ENCODE results near the gene KCTD10. TPM values are rescaled to one million over a fixed set of nuclear protein-coding genes. Genes with fewer than 3 reads are reported as not detected.

KCTD10 gene
- total RNA-seq, 1 experiment from 2014 or later = 44.7 TPM

GRCh38 chr12:109477963-109478315 is 839 bp upstream of the KCTD10 start:
- ChIA-PET POLR2A (no interaction called here), CTCF (interaction anchor here (3.7 to 6.7 kb wide), 2 partner anchors 20 to 44 kb away, joined by 8 to 44 read pairs; no protein-coding TSS in a partner anchor)
- Mint-ChIP-seq H3K4me1 (peaks cover 30% of the 10 kb centered on the region), H3K27me3 (ENCODE audit: low read depth) (no peaks in the 10 kb centered on the region), H3K27ac (peak overlapping the region; percentile 99), H3K9me3 (no peaks in the 10 kb centered on the region), H3K36me3 (peaks cover under 1% of the 10 kb centered on the region; the same call in 1 of the 2 replicates), H3K4me3 (peak overlapping the region; percentile 94)
- ATAC-seq (no peak), DNase-seq (ENCODE audit: low spot score) (no peak)
- TF ChIP-seq SOX15 (CRISPR knock-in tag; IDR thresholded peaks at IDR 0.05) = no peak
- TF ChIP-seq NFATC4 (CRISPR knock-in tag; IDR thresholded peaks at IDR 0.05) = no peak
- TF ChIP-seq ETV6 (CRISPR knock-in tag; IDR thresholded peaks at IDR 0.05) = no peak
- no peak for TF ChIP-seq ZNF396 (CRISPR knock-in tag; IDR thresholded peaks at IDR 0.05; ENCODE audit: borderline replicate concordance)
- TF ChIP-seq, protein P1, sequence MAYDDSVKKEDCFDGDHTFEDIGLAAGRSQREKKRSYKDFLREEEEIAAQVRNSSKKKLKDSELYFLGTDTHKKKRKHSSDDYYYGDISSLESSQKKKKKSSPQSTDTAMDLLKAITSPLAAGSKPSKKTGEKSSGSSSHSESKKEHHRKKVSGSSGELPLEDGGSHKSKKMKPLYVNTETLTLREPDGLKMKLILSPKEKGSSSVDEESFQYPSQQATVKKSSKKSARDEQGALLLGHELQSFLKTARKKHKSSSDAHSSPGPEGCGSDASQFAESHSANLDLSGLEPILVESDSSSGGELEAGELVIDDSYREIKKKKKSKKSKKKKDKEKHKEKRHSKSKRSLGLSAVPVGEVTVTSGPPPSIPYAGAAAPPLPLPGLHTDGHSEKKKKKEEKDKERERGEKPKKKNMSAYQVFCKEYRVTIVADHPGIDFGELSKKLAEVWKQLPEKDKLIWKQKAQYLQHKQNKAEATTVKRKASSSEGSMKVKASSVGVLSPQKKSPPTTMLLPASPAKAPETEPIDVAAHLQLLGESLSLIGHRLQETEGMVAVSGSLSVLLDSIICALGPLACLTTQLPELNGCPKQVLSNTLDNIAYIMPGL (CRISPR knock-in tag; IDR thresholded peaks at IDR 0.05) = no peak
- no peak for TF ChIP-seq KAT7 (CRISPR knock-in tag; IDR thresholded peaks at IDR 0.05; ENCODE audit: borderline replicate concordance)
- TF ChIP-seq FOXP1 (CRISPR knock-in tag; IDR thresholded peaks at IDR 0.05; ENCODE audit: borderline replicate concordance) = no peak
- TF ChIP-seq JAZF1 (CRISPR knock-in tag; IDR thresholded peaks at IDR 0.05) = no peak
- no peak for TF ChIP-seq IRF2 (CRISPR knock-in tag; IDR thresholded peaks at IDR 0.05; ENCODE audit: borderline replicate concordance, low read depth)
- TF ChIP-seq GRHL2 (CRISPR knock-in tag; IDR thresholded peaks at IDR 0.05; ENCODE audit: insufficient replicate concordance, severe bottlenecking) = no peak
- TF ChIP-seq ZNF532 (CRISPR knock-in tag; IDR thresholded peaks at IDR 0.05; ENCODE audit: borderline replicate concordance) = no peak
- TF ChIP-seq, protein P2, sequence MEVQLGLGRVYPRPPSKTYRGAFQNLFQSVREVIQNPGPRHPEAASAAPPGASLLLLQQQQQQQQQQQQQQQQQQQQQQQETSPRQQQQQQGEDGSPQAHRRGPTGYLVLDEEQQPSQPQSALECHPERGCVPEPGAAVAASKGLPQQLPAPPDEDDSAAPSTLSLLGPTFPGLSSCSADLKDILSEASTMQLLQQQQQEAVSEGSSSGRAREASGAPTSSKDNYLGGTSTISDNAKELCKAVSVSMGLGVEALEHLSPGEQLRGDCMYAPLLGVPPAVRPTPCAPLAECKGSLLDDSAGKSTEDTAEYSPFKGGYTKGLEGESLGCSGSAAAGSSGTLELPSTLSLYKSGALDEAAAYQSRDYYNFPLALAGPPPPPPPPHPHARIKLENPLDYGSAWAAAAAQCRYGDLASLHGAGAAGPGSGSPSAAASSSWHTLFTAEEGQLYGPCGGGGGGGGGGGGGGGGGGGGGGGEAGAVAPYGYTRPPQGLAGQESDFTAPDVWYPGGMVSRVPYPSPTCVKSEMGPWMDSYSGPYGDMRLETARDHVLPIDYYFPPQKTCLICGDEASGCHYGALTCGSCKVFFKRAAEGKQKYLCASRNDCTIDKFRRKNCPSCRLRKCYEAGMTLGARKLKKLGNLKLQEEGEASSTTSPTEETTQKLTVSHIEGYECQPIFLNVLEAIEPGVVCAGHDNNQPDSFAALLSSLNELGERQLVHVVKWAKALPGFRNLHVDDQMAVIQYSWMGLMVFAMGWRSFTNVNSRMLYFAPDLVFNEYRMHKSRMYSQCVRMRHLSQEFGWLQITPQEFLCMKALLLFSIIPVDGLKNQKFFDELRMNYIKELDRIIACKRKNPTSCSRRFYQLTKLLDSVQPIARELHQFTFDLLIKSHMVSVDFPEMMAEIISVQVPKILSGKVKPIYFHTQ (CRISPR knock-in tag; IDR thresholded peaks at IDR 0.05) = no peak
- TF ChIP-seq USF2 (CRISPR knock-in tag; IDR thresholded peaks at IDR 0.05) = no peak
- TF ChIP-seq ZBTB21 (CRISPR knock-in tag; IDR thresholded peaks at IDR 0.05; ENCODE audit: borderline replicate concordance) = no peak
- no peak for TF ChIP-seq CBFB (CRISPR knock-in tag; IDR thresholded peaks at IDR 0.05; ENCODE audit: low read depth)

GRCh38 chr12:109476807-109477184 is 304 bp downstream of the KCTD10 start:
- H3K36me3 Mint-ChIP-seq = peaks cover 3% of the 10 kb centered on the region; the same call in 1 of the 2 replicates
- ATAC-seq (peak; percentile 53), DNase-seq (ENCODE audit: low spot score) (no peak)
- peak overlapping the region; percentile 94 for H3K4me3 Mint-ChIP-seq
- TF ChIP-seq ZNF263 (CRISPR knock-in tag; IDR thresholded peaks at IDR 0.05; ENCODE audit: low read depth) (no peak), NFE2L1 (CRISPR knock-in tag; IDR thresholded peaks at IDR 0.05) (peak; percentile 65; the same call in 1 of the 2 replicates)
- TF ChIP-seq, protein P1 (CRISPR knock-in tag; IDR thresholded peaks at IDR 0.05) = no peak
- TF ChIP-seq, protein P3, sequence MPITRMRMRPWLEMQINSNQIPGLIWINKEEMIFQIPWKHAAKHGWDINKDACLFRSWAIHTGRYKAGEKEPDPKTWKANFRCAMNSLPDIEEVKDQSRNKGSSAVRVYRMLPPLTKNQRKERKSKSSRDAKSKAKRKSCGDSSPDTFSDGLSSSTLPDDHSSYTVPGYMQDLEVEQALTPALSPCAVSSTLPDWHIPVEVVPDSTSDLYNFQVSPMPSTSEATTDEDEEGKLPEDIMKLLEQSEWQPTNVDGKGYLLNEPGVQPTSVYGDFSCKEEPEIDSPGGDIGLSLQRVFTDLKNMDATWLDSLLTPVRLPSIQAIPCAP (CRISPR knock-in tag; IDR thresholded peaks at IDR 0.05) = no peak
- POLR2A ChIA-PET = interaction anchor here (1.0 to 1.8 kb wide), 3 partner anchors 14 to 44 kb away, joined by 3 to 14 read pairs (median 4); no protein-coding TSS in a partner anchor
- CTCF ChIA-PET = interaction anchor here (0.7 to 6.7 kb wide), 10 partner anchors 15 to 369 kb away, joined by 3 to 44 read pairs (median 4); no protein-coding TSS in a partner anchor
- H3K27ac Mint-ChIP-seq = peak overlapping the region; percentile 99
- H3K9me3 Mint-ChIP-seq = no peaks in the 10 kb centered on the region
- no peaks in the 10 kb centered on the region for H3K27me3 Mint-ChIP-seq (ENCODE audit: low read depth)
- peaks cover 30% of the 10 kb centered on the region for H3K4me1 Mint-ChIP-seq
